Gastrocnemius medialis (tissue), 4 donors: ENCODE results near the gene SF1. TPM values are rescaled to one million over a fixed set of nuclear protein-coding genes. Genes with fewer than 3 reads are reported as not detected.
"Not testable (repeated sequence)": the region's sequence is repeated elsewhere in the genome, so short reads cannot be mapped to it uniquely, and the experiment has no call there.

Experiments used
- ATAC-seq, 2 donors: fragments of 150-250 bp; one replicate each; pipeline ENCODE4 v1.9.1; 2016
- DNase-seq, 2 donors: peaks; one replicate each; pipeline ENCODE4 v3.0.0-alpha.2; 2019
- H3K27ac ChIP-seq, 4 donors: fragments of 200-600 bp; sonication (generic); 1 replicate in 1 of 4; 2 replicates in 3 of 4; pipeline ENCODE4 v1.5.1; 2016 to 2018; ENCODE audit warnings: mild to moderate bottlenecking in 2 of 4, moderate library complexity in 1 of 4
- H3K27me3 ChIP-seq, 3 donors: fragments of 200-600 bp; sonication (generic) in 2 of 3; 1 replicate in 1 of 3; 2 replicates in 2 of 3; pipeline versions ENCODE4 v1.5.1 to v1.6.0; 2016 to 2019; ENCODE audit warnings: mild to moderate bottlenecking in 1 of 3, moderate library complexity in 1 of 3
- H3K36me3 ChIP-seq, 2 donors: fragments of 200-600 bp; sonication (generic) in 1 of 2; one replicate each; pipeline ENCODE4 v1.5.1; 2017 to 2018
- H3K4me1 ChIP-seq, 2 donors: fragments of 200-600 bp; sonication (generic) in 1 of 2; one replicate each; pipeline ENCODE4 v1.5.1; 2016 to 2017; ENCODE audit warnings: mild to moderate bottlenecking in 2 of 2
- H3K4me3 ChIP-seq, 4 donors: fragments of 200-600 bp; sonication (generic) in 3 of 4; 1 replicate in 1 of 4; 2 replicates in 3 of 4; pipeline ENCODE4 v1.5.1; 2016 to 2019; ENCODE audit warnings: mild to moderate bottlenecking in 2 of 4
- H3K9me3 ChIP-seq, 3 donors: fragments of 200-600 bp; sonication (generic) in 2 of 3; 1 replicate in 1 of 3; 2 replicates in 2 of 3; pipeline ENCODE4 v1.5.1; 2016 to 2019
- CTCF ChIP-seq, 5 experiments: fragments of 450-650 bp in 3 of 5; fragments of 200-600 bp in 2 of 5; sonication (generic) in 2 of 5; IDR thresholded peaks in 4 of 5; conservative IDR thresholded peaks in 1 of 5; 1 replicate in 4 of 5; 2 replicates in 1 of 5; pipeline ENCODE4 v1.5.1; 2016 to 2019; ENCODE audit warnings: antibody characterized with exemption in 5 of 5, mild to moderate bottlenecking in 3 of 5, moderate library complexity in 3 of 5
- POLR2A ChIP-seq, 2 donors: fragments of 450-650 bp; IDR thresholded peaks; one replicate each; pipeline ENCODE4 v1.6.1; 2017; ENCODE audit warnings: antibody characterized with exemption in 2 of 2, mild to moderate bottlenecking in 2 of 2, moderate library complexity in 2 of 2
- in situ Hi-C, 4 donors: fragments of 200-750 bp; cut with MboI; loops; one replicate each; pipeline versions ENCODE4 v1.15.0 to v1.8.0; 2017; ENCODE audit warnings: low sequenced_read_pairs in 4 of 4
- intact Hi-C: fragments of 100-400 bp; cut with DNase I; formaldehyde crosslinking; loops from one replicate; pipeline ENCODE4 v1.15.1; 2023; ENCODE audit warnings: low total_unique reads
- total RNA-seq, 4 donors: library from RNA; depleted of rRNA; stranded (reverse); fragments of >200 nt; gene quantifications; one replicate each; pipeline versions ENCODE4 v1.1.0 to v1.2.3, GENCODE V29; 2016

The SF1 gene
- total RNA-seq, 4 donors from 2014 or later, result 171 to 249 (median 193) TPM

DNA sequence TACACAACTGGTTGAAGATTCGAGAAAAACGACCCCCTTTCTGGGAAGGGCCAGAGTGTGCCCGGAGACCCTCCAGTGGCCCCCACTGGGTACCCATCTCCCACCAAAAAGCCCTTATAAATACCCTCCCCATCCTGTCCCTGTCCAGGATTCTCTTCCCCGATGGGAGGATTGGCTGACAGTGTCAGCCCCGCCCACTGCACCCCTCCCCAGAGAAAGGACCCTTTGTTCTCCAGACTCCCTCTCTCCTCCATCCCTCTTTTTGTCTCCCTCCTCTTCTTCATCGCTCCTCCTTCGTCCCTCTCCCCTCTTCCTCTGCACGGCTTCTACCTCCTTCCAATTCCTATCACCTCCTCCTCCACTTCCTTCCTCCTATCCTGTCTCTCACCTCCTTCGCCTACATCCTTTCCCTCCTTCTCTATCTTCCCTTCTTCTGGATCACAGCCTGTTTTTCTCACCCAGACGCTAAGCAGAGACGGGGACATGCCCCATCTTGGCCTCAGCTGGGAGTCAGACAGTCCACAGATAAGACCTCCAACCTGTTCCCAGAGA is 45.3 kb upstream of the SF1 start:
- TF ChIP-seq CTCF (IDR thresholded peaks at IDR 0.05 in 4 of 5, conservative IDR thresholded peaks at IDR 0.05 in 1 of 5) (no peak), POLR2A (IDR thresholded peaks at IDR 0.05) (no peak)
- intact Hi-C loops (no loop called here), in situ Hi-C loops (no loop called here)

DNA sequence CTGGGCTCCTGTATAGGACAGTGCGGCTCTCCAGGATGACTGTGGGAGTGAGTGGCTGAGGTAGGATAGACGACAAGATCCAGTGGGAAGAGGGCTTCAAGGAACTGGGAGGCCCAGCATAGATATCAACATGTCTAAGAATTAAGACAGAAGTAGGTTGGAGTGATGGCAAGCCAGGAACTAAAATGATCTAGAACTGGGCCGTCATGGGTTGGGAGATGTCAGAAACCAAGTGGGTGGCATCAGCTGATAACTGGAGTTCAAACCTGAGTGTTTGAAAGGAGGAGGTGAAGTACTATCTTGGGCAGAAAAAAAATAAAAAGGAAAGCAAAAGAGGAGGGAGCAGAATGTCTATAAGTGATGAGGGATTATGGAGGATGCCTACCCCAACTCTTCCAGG is 39.1 kb upstream of the SF1 start:
- no peak for ATAC-seq
- in situ Hi-C loops (no loop called here), intact Hi-C loops (no loop called here)
- H3K4me1 ChIP-seq, result no peaks in the 10 kb centered on the region
- TF ChIP-seq CTCF (IDR thresholded peaks at IDR 0.05 in 4 of 5, conservative IDR thresholded peaks at IDR 0.05 in 1 of 5), result no peak
- no peaks in the 10 kb centered on the region for H3K9me3 ChIP-seq
- H3K36me3 ChIP-seq, result no peaks in the 10 kb centered on the region
- no peaks in the 10 kb centered on the region for H3K27me3 ChIP-seq
- DNase-seq, result no peak
- no peak overlapping the region for H3K4me3 ChIP-seq
- H3K27ac ChIP-seq, result no peak overlapping the region

More for the DNA sequence above, 45.3 kb upstream of the SF1 start:
- ATAC-seq (no peak), DNase-seq (no peak)
- H3K27ac ChIP-seq, result no peak overlapping the region
- H3K36me3 ChIP-seq, result no peaks in the 10 kb centered on the region
- H3K4me1 ChIP-seq, result no peaks in the 10 kb centered on the region
- no peak overlapping the region for H3K4me3 ChIP-seq
- no peaks in the 10 kb centered on the region for H3K27me3 ChIP-seq
- no peaks in the 10 kb centered on the region for H3K9me3 ChIP-seq

DNA sequence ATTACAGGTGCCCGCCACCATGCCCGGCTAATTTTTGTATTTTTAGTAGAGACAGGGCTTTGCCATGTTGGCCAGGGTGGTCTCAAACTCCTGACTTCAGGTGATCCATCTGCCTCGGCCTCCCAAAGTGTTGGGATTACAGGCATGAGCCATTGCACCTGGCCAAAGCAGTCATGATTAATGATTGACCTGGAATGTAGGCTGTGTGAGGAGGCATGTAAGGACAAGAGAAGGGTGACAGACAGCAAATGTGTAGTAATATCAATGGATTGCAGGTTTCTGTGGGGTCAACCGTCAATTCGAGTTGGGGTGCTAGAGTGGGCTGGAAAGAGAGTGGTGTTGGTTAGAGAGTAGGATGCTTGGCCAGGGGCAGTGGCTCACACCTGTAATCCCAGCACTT is 37.1 kb upstream of the SF1 start:
- ATAC-seq, DNase-seq, H3K4me3 ChIP-seq, intact Hi-C loops, in situ Hi-C loops, H3K36me3 ChIP-seq, H3K4me1 ChIP-seq, H3K27me3 ChIP-seq, H3K9me3 ChIP-seq, H3K27ac ChIP-seq: not testable (repeated sequence)

DNA sequence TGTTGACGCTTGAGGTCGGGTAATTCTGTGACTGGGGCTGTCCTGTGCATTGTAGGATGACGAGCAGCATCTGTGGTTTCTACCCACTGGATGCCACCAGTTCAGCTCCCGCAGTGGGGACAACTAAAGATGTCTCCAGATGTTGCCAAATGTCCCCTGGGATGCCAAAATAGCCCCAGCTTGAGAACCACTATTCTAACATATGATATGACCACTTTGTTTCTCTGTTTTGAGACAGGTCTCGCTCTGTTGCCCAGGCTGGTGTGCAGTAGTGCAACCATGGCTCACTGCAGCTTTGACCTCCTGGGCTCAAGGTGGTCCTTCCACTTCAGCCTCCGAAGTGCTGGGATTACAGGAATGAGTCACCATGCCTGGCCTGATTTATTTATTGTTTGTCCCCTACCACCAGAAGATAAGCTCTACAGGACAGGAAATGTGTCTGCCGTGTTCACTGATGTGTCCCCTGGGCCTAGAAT is 36.4 kb upstream of the SF1 start:
- Histone ChIP-seq H3K4me1 (peaks cover under 1 to 3% of the 10 kb centered on the region in 2 donors), H3K27ac (no peak overlapping the region), H3K36me3 (no peaks in the 10 kb centered on the region), H3K27me3 (no peaks in the 10 kb centered on the region), H3K9me3 (no peaks in the 10 kb centered on the region), H3K4me3 (no peak overlapping the region)
- in situ Hi-C loops (no loop called here), intact Hi-C loops (no loop called here)
- ATAC-seq (no peak), DNase-seq (no peak)
- TF ChIP-seq CTCF (IDR thresholded peaks at IDR 0.05 in 4 of 5, conservative IDR thresholded peaks at IDR 0.05 in 1 of 5) (no peak), POLR2A (IDR thresholded peaks at IDR 0.05) (no peak)

- no peak for TF ChIP-seq POLR2A (IDR thresholded peaks at IDR 0.05)
- Histone ChIP-seq H3K36me3 (no peaks in the 10 kb centered on the region), H3K9me3 (no peaks in the 10 kb centered on the region), H3K4me1 (peaks cover 8 to 12% of the 10 kb centered on the region in 2 donors), H3K27me3 (no peaks in the 10 kb centered on the region), H3K27ac (no peak overlapping the region), H3K4me3 (no peak overlapping the region)
- ATAC-seq (no peak), DNase-seq (no peak)
- in situ Hi-C loops (no loop called here), intact Hi-C loops (no loop called here)
These were observed 35.5 kb upstream of the SF1 start for GRCh38 chr11:64813826-64814225.

DNA sequence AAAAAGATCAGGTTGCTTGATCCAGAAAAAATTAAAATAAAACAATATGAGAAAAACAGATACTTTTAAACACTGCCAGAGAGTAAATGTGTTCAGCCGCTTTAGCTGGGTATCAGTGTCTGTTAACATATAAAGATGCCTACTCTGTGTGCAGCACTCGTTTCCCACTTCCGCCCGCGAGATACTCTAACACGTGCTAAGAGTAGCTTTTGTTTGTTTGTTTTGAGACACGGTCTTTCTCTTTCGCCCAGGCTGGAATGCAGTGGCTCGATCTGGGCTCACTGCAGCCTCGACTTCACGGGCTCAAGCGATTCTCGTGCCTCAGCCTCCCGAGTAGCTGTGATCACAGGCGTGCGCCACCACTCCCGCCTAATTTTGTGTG is 32.5 kb upstream of the SF1 start:
- Histone ChIP-seq H3K9me3 (no peaks in the 10 kb centered on the region), H3K36me3 (peaks cover 0 to 16% of the 10 kb centered on the region in 2 donors), H3K27ac (peak overlapping the region; percentile 80 to 85 (median 82)), H3K4me1 (peaks cover 8 to 12% of the 10 kb centered on the region in 2 donors), H3K27me3 (no peaks in the 10 kb centered on the region), H3K4me3 (peak overlapping the region; percentile 78 to 91 (median 84))
- intact Hi-C loops, result no loop called here
- TF ChIP-seq CTCF (IDR thresholded peaks at IDR 0.05 in 4 of 5, conservative IDR thresholded peaks at IDR 0.05 in 1 of 5) (no peak), POLR2A (IDR thresholded peaks at IDR 0.05) (no peak)
- ATAC-seq (peak; percentile 38 to 55), DNase-seq (no peak)
- in situ Hi-C loops, result no loop called here
